ENCODE results near the gene CERS4. TPM values are rescaled to one million over a fixed set of nuclear protein-coding genes. Genes with fewer than 3 reads are reported as not detected.

The CERS4 gene
- total RNA-seq, 1 experiment from 2014 or later, result 11.6 TPM

DNA sequence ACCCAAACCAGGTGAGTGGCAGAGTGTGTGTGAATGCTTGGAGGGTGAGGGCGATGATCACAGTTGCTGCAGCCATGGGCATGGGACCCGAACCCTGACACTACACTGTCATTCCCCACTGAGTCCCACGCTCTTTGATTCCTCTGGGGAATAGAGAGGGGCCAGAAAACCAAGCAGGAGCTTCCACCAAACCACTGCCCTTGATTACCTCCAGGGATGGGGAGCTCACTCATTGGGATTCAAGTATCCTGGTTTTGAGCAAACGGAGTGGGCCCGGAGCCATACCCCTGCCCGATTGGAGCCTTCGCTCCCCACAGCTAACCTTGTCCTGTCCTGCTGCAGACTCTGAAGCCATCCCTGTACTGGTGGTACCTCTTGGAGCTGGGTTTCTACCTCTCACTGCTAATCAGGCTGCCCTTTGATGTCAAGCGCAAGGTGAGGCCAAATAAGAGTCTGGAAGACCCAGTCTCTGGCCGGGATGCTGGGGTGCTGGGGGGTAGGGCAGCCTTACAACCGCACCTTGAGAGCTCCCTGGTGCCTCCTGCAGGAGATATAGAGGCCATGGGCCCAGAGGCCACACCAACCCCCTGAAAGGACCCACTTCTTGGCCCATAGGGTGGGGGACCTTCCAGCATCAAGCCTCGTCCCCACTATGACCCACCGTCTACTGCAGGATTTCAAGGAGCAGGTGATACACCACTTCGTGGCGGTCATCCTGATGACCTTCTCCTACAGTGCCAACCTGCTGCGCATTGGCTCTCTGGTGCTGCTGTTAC, 47.3 kb downstream of the CERS4 start:
- no TSS peak for BruUV-seq (replicated peaks)
- no peak overlapping the region for H3K27ac ChIP-seq (ENCODE audit: low read length)
- POLR2A ChIA-PET, result no interaction called here
- H3K4me3 ChIP-seq (ENCODE audit: low read depth in 2 of 2, low read length in 2 of 2), result no peak overlapping the region
- H3K9me3 ChIP-seq (ENCODE audit: control insufficient read depth, insufficient read depth, low read depth, low read length), result no peaks in the 10 kb centered on the region
- in situ Hi-C loops (cut with HindIII; ENCODE audit: low pct_unique_long_range_greater_than_20kb, low sequenced_read_pairs) (no loop called here), intact Hi-C loops (cut with micrococcal nuclease; ENCODE audit: unreplicated experiment) (no loop called here)
- DNase-seq (ENCODE audit: low read depth, low spot score), result no peak
- no peaks in the 10 kb centered on the region for H3K4me1 ChIP-seq (ENCODE audit: control insufficient read depth, insufficient read depth, low read length)
- CTCF ChIA-PET, result no interaction called here
- TF ChIP-seq, protein P1, sequence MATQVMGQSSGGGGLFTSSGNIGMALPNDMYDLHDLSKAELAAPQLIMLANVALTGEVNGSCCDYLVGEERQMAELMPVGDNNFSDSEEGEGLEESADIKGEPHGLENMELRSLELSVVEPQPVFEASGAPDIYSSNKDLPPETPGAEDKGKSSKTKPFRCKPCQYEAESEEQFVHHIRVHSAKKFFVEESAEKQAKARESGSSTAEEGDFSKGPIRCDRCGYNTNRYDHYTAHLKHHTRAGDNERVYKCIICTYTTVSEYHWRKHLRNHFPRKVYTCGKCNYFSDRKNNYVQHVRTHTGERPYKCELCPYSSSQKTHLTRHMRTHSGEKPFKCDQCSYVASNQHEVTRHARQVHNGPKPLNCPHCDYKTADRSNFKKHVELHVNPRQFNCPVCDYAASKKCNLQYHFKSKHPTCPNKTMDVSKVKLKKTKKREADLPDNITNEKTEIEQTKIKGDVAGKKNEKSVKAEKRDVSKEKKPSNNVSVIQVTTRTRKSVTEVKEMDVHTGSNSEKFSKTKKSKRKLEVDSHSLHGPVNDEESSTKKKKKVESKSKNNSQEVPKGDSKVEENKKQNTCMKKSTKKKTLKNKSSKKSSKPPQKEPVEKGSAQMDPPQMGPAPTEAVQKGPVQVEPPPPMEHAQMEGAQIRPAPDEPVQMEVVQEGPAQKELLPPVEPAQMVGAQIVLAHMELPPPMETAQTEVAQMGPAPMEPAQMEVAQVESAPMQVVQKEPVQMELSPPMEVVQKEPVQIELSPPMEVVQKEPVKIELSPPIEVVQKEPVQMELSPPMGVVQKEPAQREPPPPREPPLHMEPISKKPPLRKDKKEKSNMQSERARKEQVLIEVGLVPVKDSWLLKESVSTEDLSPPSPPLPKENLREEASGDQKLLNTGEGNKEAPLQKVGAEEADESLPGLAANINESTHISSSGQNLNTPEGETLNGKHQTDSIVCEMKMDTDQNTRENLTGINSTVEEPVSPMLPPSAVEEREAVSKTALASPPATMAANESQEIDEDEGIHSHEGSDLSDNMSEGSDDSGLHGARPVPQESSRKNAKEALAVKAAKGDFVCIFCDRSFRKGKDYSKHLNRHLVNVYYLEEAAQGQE (IDR thresholded peaks at IDR 0.05; ENCODE audit: insufficient read depth in 1 of 2, low read depth in 2 of 2, low read length in 1 of 2), result no peak
- TF ChIP-seq TCF7L2 (IDR thresholded peaks at IDR 0.05; ENCODE audit: low read depth, low read length), result no peak
- TF ChIP-seq, protein P2, sequence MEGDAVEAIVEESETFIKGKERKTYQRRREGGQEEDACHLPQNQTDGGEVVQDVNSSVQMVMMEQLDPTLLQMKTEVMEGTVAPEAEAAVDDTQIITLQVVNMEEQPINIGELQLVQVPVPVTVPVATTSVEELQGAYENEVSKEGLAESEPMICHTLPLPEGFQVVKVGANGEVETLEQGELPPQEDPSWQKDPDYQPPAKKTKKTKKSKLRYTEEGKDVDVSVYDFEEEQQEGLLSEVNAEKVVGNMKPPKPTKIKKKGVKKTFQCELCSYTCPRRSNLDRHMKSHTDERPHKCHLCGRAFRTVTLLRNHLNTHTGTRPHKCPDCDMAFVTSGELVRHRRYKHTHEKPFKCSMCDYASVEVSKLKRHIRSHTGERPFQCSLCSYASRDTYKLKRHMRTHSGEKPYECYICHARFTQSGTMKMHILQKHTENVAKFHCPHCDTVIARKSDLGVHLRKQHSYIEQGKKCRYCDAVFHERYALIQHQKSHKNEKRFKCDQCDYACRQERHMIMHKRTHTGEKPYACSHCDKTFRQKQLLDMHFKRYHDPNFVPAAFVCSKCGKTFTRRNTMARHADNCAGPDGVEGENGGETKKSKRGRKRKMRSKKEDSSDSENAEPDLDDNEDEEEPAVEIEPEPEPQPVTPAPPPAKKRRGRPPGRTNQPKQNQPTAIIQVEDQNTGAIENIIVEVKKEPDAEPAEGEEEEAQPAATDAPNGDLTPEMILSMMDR (IDR thresholded peaks at IDR 0.05), result no peak
- no peak for TF ChIP-seq SIN3A (IDR thresholded peaks at IDR 0.05; ENCODE audit: borderline replicate concordance, insufficient read depth, low read depth, low read length)
- H3K27me3 ChIP-seq (ENCODE audit: control insufficient read depth, insufficient read depth, low read length), result no peaks in the 10 kb centered on the region
- H3K36me3 ChIP-seq (ENCODE audit: control insufficient read depth, insufficient read depth, low read length), result no peaks in the 10 kb centered on the region
- ATAC-seq, result no peak

DNA sequence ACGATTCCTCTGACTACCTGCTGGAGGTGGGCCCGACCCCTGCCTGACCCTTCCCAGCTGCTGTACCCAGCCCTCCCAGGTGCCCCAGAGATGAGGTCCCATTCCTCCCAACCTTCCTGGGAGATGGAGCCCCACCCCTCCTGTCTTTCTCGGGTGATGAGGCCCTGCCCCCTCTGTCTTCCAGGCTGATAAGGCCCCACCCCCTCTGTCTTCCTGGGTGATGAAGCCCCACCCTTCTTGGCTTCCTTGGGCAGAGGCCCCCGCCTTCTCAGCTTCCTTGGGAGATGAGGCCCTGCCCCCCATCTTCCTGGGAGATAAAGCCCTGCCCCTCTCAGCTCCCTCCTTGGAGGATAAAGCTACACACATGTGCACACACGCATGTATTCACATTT, 47.9 kb downstream of the CERS4 start:
- no peak for DNase-seq (ENCODE audit: low read depth, low spot score)
- H3K4me1 ChIP-seq (ENCODE audit: control insufficient read depth, insufficient read depth, low read length), result no peaks in the 10 kb centered on the region
- no peaks in the 10 kb centered on the region for H3K27me3 ChIP-seq (ENCODE audit: control insufficient read depth, insufficient read depth, low read length)
- ATAC-seq, result no peak
- ChIA-PET POLR2A (no interaction called here), CTCF (no interaction called here)
- H3K9me3 ChIP-seq (ENCODE audit: control insufficient read depth, insufficient read depth, low read depth, low read length), result no peaks in the 10 kb centered on the region
- intact Hi-C loops (cut with micrococcal nuclease; ENCODE audit: unreplicated experiment), result no loop called here
- in situ Hi-C loops (cut with HindIII; ENCODE audit: low pct_unique_long_range_greater_than_20kb, low sequenced_read_pairs), result no loop called here
- no peak overlapping the region for H3K4me3 ChIP-seq (ENCODE audit: low read depth in 2 of 2, low read length in 2 of 2)
- BruUV-seq (replicated peaks), result no TSS peak
- H3K27ac ChIP-seq (ENCODE audit: low read length), result no peak overlapping the region
- TF ChIP-seq, protein P1 (IDR thresholded peaks at IDR 0.05; ENCODE audit: insufficient read depth in 1 of 2, low read depth in 2 of 2, low read length in 1 of 2), result no peak
- no peak for TF ChIP-seq TCF7L2 (IDR thresholded peaks at IDR 0.05; ENCODE audit: low read depth, low read length)
- TF ChIP-seq SIN3A (IDR thresholded peaks at IDR 0.05; ENCODE audit: borderline replicate concordance, insufficient read depth, low read depth, low read length), result no peak
- no peak for TF ChIP-seq POLR2AphosphoS5 (IDR thresholded peaks at IDR 0.05; ENCODE audit: low read depth, low read length)
- TF ChIP-seq, protein P2 (IDR thresholded peaks at IDR 0.05), result no peak
- no peaks in the 10 kb centered on the region for H3K36me3 ChIP-seq (ENCODE audit: control insufficient read depth, insufficient read depth, low read length)
